ENCODE data around the gene CAPN6. TPM values are rescaled to one million over a fixed set of nuclear protein-coding genes. Genes with fewer than 3 reads are reported as not detected.

The CAPN6 gene
- total and polyA plus RNA-seq, 2 donors (not counting 3 experiments of a cell fraction or from before 2014, with no cell fraction given) = not detected

DNA sequence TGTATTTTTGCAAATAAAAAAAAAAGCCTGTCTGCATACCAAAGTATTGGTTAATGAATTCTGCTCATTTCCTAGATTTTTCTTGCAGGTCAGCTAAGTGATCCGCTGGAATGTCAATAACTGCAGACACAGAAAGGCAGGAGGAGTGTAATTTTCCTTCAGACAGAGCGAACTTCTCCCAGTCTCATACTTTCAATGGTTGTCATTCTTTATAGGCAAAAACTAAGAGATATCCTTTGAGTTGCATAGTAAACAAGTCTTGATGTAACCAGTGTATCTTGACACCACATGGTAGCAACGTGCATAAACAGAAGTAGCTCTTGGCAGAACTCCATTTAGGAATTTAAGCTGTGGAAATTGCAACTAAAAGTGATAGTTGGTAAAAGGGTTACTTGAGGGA, 8.2 kb downstream of the CAPN6 start:
- FAIRE-seq (no peak), DNase-seq (ENCODE audit: low read depth, low spot score) (no peak)
- dilution Hi-C loops (cut with MboI; ENCODE audit: extremely low pct_ligation_motif_present, low sequenced_read_pairs) (no loop called here), intact Hi-C loops (cut with micrococcal nuclease) (no loop called here)
- no peaks in the 10 kb centered on the region for H3K79me2 ChIP-seq (ENCODE audit: control insufficient read depth, insufficient read depth, low read length)
- no peaks in the 10 kb centered on the region for H4K20me1 ChIP-seq (replicated peaks; ENCODE audit: control insufficient read depth, extremely low read depth, insufficient read depth, low read length)
- H3K4me1 ChIP-seq (ENCODE audit: control insufficient read depth, extremely low read depth, insufficient read depth, low read length) = no peaks in the 10 kb centered on the region
- ChIA-PET POLR2A (no interaction called here), CTCF (no interaction called here)
- BruUV-seq (replicated peaks) = no TSS peak
- H2AFZ ChIP-seq (ENCODE audit: low read depth, low read length) = no peak overlapping the region
- no peaks in the 10 kb centered on the region for H3K9me1 ChIP-seq (replicated peaks; ENCODE audit: control insufficient read depth, extremely low read depth, insufficient read depth, low read length)
- no peaks in the 10 kb centered on the region for H3K9me3 ChIP-seq (replicated peaks; ENCODE audit: control insufficient read depth, insufficient read depth, low read length)
- no peaks in the 10 kb centered on the region for H3K27me3 ChIP-seq (ENCODE audit: control insufficient read depth in 2 of 2, insufficient read depth in 2 of 2, low read length in 2 of 2)
- H3K9ac ChIP-seq (replicated peaks; ENCODE audit: extremely low read depth, insufficient read depth, low read length) = no peak overlapping the region
- H3K36me3 ChIP-seq (ENCODE audit: control insufficient read depth in 2 of 2, extremely low read depth in 1 of 2, insufficient read depth in 2 of 2, low read length in 2 of 2) = no peaks in the 10 kb centered on the region
- H3K27ac ChIP-seq (ENCODE audit: insufficient read depth, low read depth, low read length) = no peak overlapping the region
- TF ChIP-seq EZH2 (IDR thresholded peaks at IDR 0.05; ENCODE audit: borderline replicate concordance, low read depth, low read length, severe bottlenecking) (no peak), POLR2AphosphoS5 (IDR thresholded peaks at IDR 0.05; ENCODE audit: insufficient read depth, low read depth, low read length) (no peak), JUN (IDR thresholded peaks at IDR 0.05; ENCODE audit: borderline replicate concordance, insufficient read depth, insufficient read length, low read depth) (no peak), FOS (IDR thresholded peaks at IDR 0.05; ENCODE audit: borderline replicate concordance, insufficient read depth, low read length) (no peak), POLR2A (IDR thresholded peaks at IDR 0.05; ENCODE audit: low read depth, low read length) (no peak), MAX (IDR thresholded peaks at IDR 0.05; ENCODE audit: insufficient read depth, insufficient read length) (no peak), GATA2 (IDR thresholded peaks at IDR 0.05; ENCODE audit: insufficient read depth, insufficient read length, low read depth, low read length) (no peak), CTCF (IDR thresholded peaks at IDR 0.05; ENCODE audit: extremely low read depth in 1 of 2, insufficient read depth in 1 of 2, low read depth in 1 of 2, low read length in 2 of 2) (no peak), MYC (IDR thresholded peaks at IDR 0.05; ENCODE audit: low read depth, low read length) (no peak)
- H3K4me3 ChIP-seq (replicated peaks in 1 of 3; ENCODE audit: insufficient read depth in 1 of 3, low read depth in 1 of 3, low read length in 3 of 3) = no peak overlapping the region
- H3K4me2 ChIP-seq (ENCODE audit: insufficient read depth, low read length) = no peak overlapping the region

Measured in endothelial cell of umbilical vein (primary cell).